Measurements from ENCODE around the gene RHOV. TPM values are rescaled to one million over a fixed set of nuclear protein-coding genes. Genes with fewer than 3 reads are reported as not detected.

RHOV gene
- total RNA-seq, 1 experiment from 2014 or later, result 4.2 TPM

- no peak for DNase-seq (ENCODE audit: low read depth, low spot score)
- no peak overlapping the region for H3K4me3 ChIP-seq (ENCODE audit: low read depth in 2 of 2, low read length in 2 of 2)
- H3K27me3 ChIP-seq (ENCODE audit: control insufficient read depth, insufficient read depth, low read length), result no peaks in the 10 kb centered on the region
- H3K27ac ChIP-seq (ENCODE audit: low read length), result no peak overlapping the region
- no peak for ATAC-seq
- peak in 1 of 2 experiments; percentile 33; a peak in 1 of 4 replicates for TF ChIP-seq REST (IDR thresholded peaks at IDR 0.05; ENCODE audit: insufficient read depth in 1 of 2, low read depth in 2 of 2, low read length in 1 of 2)
- no peak for TF ChIP-seq SIN3A (IDR thresholded peaks at IDR 0.05; ENCODE audit: borderline replicate concordance, insufficient read depth, low read depth, low read length)
- BruUV-seq (replicated peaks), result no TSS peak
- intact Hi-C loops (cut with micrococcal nuclease; ENCODE audit: unreplicated experiment), result no loop called here
- POLR2A ChIA-PET, result no interaction called here
- no peaks in the 10 kb centered on the region for H3K4me1 ChIP-seq (ENCODE audit: control insufficient read depth, insufficient read depth, low read length)
- no peaks in the 10 kb centered on the region for H3K36me3 ChIP-seq (ENCODE audit: control insufficient read depth, insufficient read depth, low read length)
- no peaks in the 10 kb centered on the region for H3K9me3 ChIP-seq (ENCODE audit: control insufficient read depth, insufficient read depth, low read depth, low read length)
- in situ Hi-C loops (cut with HindIII; ENCODE audit: low pct_unique_long_range_greater_than_20kb, low sequenced_read_pairs), result no loop called here
- CTCF ChIA-PET, result no interaction called here
Observed at GRCh38 chr15:40921949-40922607, 48.0 kb upstream of the RHOV start.

DNA sequence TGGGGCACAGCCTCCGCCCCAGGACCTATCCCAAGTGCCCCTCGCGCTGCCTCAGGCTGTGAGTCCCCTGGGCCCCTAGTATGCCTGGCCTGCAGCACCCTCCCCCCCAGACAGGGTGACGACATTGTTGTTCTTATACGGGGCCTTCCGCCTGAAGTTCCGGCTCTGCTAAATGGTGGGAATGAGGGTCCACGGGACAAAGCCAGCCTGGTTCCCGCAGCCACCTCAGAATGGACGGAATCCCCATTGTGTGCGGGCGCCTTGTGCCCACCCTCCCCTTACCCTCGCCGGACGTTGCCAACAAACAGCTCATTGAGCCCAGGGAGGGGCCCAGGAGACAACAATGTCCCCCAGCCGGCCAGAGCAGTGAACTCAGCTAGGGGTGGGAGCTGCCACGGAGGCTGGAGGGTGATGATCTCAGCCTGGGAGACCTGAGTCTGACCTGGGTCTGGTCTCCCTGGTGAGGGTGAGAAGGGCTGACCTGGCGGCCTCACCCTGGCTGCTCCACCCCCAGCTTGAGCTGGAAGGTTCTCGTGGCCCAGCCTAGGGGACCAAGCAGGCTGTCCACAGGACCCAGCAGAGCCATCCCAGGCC lies 44.9 kb upstream of the RHOV start:
- no TSS peak for BruUV-seq (replicated peaks)
- Histone ChIP-seq H3K4me3 (ENCODE audit: low read depth in 2 of 2, low read length in 2 of 2) (no peak overlapping the region), H3K4me1 (ENCODE audit: control insufficient read depth, insufficient read depth, low read length) (no peaks in the 10 kb centered on the region), H3K27me3 (ENCODE audit: control insufficient read depth, insufficient read depth, low read length) (no peaks in the 10 kb centered on the region), H3K27ac (ENCODE audit: low read length) (no peak overlapping the region), H3K36me3 (ENCODE audit: control insufficient read depth, insufficient read depth, low read length) (no peaks in the 10 kb centered on the region), H3K9me3 (ENCODE audit: control insufficient read depth, insufficient read depth, low read depth, low read length) (no peaks in the 10 kb centered on the region)
- ChIA-PET POLR2A (no interaction called here), CTCF (no interaction called here)
- TF ChIP-seq SIN3A (IDR thresholded peaks at IDR 0.05; ENCODE audit: borderline replicate concordance, insufficient read depth, low read depth, low read length) (no peak), POLR2AphosphoS5 (IDR thresholded peaks at IDR 0.05; ENCODE audit: low read depth, low read length) (no peak), CTCF (IDR thresholded peaks at IDR 0.05) (no peak), TCF7L2 (IDR thresholded peaks at IDR 0.05; ENCODE audit: low read depth, low read length) (no peak), REST (IDR thresholded peaks at IDR 0.05; ENCODE audit: insufficient read depth in 1 of 2, low read depth in 2 of 2, low read length in 1 of 2) (no peak)
- in situ Hi-C loops (cut with HindIII; ENCODE audit: low pct_unique_long_range_greater_than_20kb, low sequenced_read_pairs) (no loop called here), intact Hi-C loops (cut with micrococcal nuclease; ENCODE audit: unreplicated experiment) (no loop called here)
- no peak for DNase-seq (ENCODE audit: low read depth, low spot score)
- no peak for ATAC-seq
